ENCODE measurements around the gene CTAGE1. TPM values are rescaled to one million over a fixed set of nuclear protein-coding genes. Genes with fewer than 3 reads are reported as not detected.
A peak's percentile ranks its signal among the peaks of the same experiment; 100 is the strongest.

CTAGE1 gene
- total RNA-seq, 1 experiment from 2014 or later = not detected

DNA sequence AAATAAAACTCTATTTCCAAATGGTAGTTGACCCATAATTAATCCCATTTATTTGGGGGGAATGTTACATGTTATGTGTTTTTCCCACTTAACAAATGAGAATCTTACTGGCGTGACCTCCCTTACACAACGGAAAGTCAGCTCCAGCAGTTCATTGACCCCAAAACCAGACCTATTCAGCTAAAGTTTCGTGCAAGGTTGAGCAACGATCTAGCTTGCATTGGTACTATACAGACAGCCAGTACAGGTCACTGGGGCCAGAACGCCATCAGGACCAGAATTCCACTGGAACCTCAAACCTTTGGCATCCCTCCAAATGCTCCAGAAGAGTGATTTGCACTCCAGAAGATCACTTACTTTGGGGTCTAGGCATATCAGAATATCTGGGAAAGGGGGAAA, 6.8 kb upstream of the CTAGE1 start:
- Histone ChIP-seq H3K4me3 (ENCODE audit: low read length) (no peak overlapping the region), H3F3A (ENCODE audit: low read length, unreplicated experiment) (no peaks in the 10 kb centered on the region), H4K20me1 (ENCODE audit: low read length) (no peaks in the 10 kb centered on the region), H3K79me2 (ENCODE audit: low read length) (no peaks in the 10 kb centered on the region), H3K27ac (ENCODE audit: low read length) (no peak overlapping the region), H3K9ac (ENCODE audit: low read length) (no peak overlapping the region), H3K27me3 (ENCODE audit: low read length) (no peaks in the 10 kb centered on the region), H3K4me2 (ENCODE audit: low read length) (no peak overlapping the region), H3K9me3 (ENCODE audit: low read length) (no peaks in the 10 kb centered on the region), H2AFZ (ENCODE audit: low read length) (no peak overlapping the region), H3K9me2 (replicated peaks; ENCODE audit: low read length) (no peaks in the 10 kb centered on the region), H3K4me1 (ENCODE audit: insufficient read depth, low read length) (peaks cover 20% of the 10 kb centered on the region), H3K36me3 (ENCODE audit: low read depth, low read length) (no peaks in the 10 kb centered on the region)
- CTCF ChIA-PET = no interaction called here
- no TSS peak for BruUV-seq (replicated peaks)
- ATAC-seq (no peak), DNase-seq (no peak)
- intact Hi-C loops (cut with micrococcal nuclease) = no loop called here
- POLR2A ChIA-PET (ENCODE audit: unreplicated experiment) = no interaction called here
- TF ChIP-seq EZH2phosphoT487 (IDR thresholded peaks at IDR 0.05; ENCODE audit: borderline replicate concordance, low read length) (no peak), EZH2 (IDR thresholded peaks at IDR 0.05; ENCODE audit: low read length, unreplicated experiment) (no peak), CTCF (conservative IDR thresholded peaks at IDR 0.05; ENCODE audit: low read depth, low read length) (no peak)

DNA sequence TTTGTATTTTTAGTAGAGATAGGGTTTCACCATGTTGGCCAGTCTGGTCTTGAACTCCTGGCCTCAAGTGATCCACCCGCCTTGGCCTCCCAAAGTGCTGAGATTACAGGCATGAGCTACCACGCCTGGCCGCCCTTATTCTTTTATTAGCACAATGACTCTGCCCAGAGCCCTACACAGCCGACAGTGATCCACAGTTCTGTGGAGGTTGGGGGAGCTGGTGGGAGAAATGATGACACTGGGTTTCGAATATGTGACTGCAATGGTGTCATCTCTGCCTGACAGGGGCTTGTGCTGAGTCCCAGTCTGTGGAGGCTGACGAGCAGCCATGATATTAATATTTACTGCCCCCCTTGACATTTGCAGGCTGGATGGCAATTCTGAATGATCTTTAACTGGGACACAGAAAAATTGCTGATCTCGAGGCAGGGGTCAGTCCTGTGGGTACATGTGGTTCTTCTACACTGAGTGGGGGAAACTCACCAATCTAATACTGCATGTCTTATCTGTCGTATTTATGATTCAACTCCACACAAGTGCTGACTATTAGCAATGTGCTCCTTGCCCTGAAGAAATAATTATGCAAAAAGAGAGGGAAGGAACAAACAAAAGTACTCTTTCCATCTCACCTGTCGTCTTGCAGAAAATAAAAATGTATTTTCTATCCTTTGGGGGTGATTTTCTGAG, 6.3 kb upstream of the CTAGE1 start:
- Histone ChIP-seq H4K20me1 (ENCODE audit: low read length) (no peaks in the 10 kb centered on the region), H3K9me2 (replicated peaks; ENCODE audit: low read length) (no peaks in the 10 kb centered on the region), H3K79me2 (ENCODE audit: low read length) (no peaks in the 10 kb centered on the region), H3K9ac (ENCODE audit: low read length) (no peak overlapping the region), H3K4me2 (ENCODE audit: low read length) (no peak overlapping the region), H3F3A (ENCODE audit: low read length, unreplicated experiment) (no peaks in the 10 kb centered on the region), H3K36me3 (ENCODE audit: low read depth, low read length) (no peaks in the 10 kb centered on the region), H3K27me3 (ENCODE audit: low read length) (no peaks in the 10 kb centered on the region), H3K4me1 (ENCODE audit: insufficient read depth, low read length) (peaks cover 18% of the 10 kb centered on the region), H2AFZ (ENCODE audit: low read length) (no peak overlapping the region), H3K4me3 (ENCODE audit: low read length) (no peak overlapping the region), H3K27ac (ENCODE audit: low read length) (no peak overlapping the region), H3K9me3 (ENCODE audit: low read length) (no peaks in the 10 kb centered on the region)
- DNase-seq (no peak), ATAC-seq (no peak)
- TF ChIP-seq EZH2 (IDR thresholded peaks at IDR 0.05; ENCODE audit: low read length, unreplicated experiment) = no peak
- POLR2A ChIA-PET (ENCODE audit: unreplicated experiment) = no interaction called here
- intact Hi-C loops (cut with micrococcal nuclease) = no loop called here
- CTCF ChIA-PET = no interaction called here
- BruUV-seq (replicated peaks) = no TSS peak

- H3K4me2 ChIP-seq (ENCODE audit: low read length) = no peak overlapping the region
- H3K9me2 ChIP-seq (replicated peaks; ENCODE audit: low read length) = no peaks in the 10 kb centered on the region
- H3K79me2 ChIP-seq (ENCODE audit: low read length) = no peaks in the 10 kb centered on the region
- no peak overlapping the region for H3K9ac ChIP-seq (ENCODE audit: low read length)
- no TSS peak for BruUV-seq (replicated peaks)
- no peaks in the 10 kb centered on the region for H3K9me3 ChIP-seq (ENCODE audit: low read length)
- ChIA-PET POLR2A (ENCODE audit: unreplicated experiment) (interaction anchor here (0.5 kb wide), 1 partner anchor 49 kb away, joined by 3 read pairs; no protein-coding TSS in a partner anchor), CTCF (no interaction called here)
- peaks cover 9% of the 10 kb centered on the region for H3K4me1 ChIP-seq (ENCODE audit: insufficient read depth, low read length)
- no peaks in the 10 kb centered on the region for H3K27me3 ChIP-seq (ENCODE audit: low read length)
- H2AFZ ChIP-seq (ENCODE audit: low read length) = peak overlapping the region; percentile 54
- DNase-seq = peak; percentile 51
- H3K4me3 ChIP-seq (ENCODE audit: low read length) = no peak overlapping the region
- H3F3A ChIP-seq (ENCODE audit: low read length, unreplicated experiment) = no peaks in the 10 kb centered on the region
- TF ChIP-seq EZH2phosphoT487 (IDR thresholded peaks at IDR 0.05; ENCODE audit: borderline replicate concordance, low read length) (no peak), CTCF (conservative IDR thresholded peaks at IDR 0.05; ENCODE audit: low read depth, low read length) (no peak), EZH2 (IDR thresholded peaks at IDR 0.05; ENCODE audit: low read length, unreplicated experiment) (no peak)
- intact Hi-C loops (cut with micrococcal nuclease) = no loop called here
- H3K27ac ChIP-seq (ENCODE audit: low read length) = peak overlapping the region; percentile 7; the same call in 1 of the 2 replicates
- H3K36me3 ChIP-seq (ENCODE audit: low read depth, low read length) = no peaks in the 10 kb centered on the region
- peak; percentile 71 for ATAC-seq
- no peaks in the 10 kb centered on the region for H4K20me1 ChIP-seq (ENCODE audit: low read length)
Observed at GRCh38 chr18:22422909-22423548, 5.3 kb upstream of the CTAGE1 start.

All from PC-3 (cell line).